ENCODE measurements around the gene CRK.

The CRK gene

DNA sequence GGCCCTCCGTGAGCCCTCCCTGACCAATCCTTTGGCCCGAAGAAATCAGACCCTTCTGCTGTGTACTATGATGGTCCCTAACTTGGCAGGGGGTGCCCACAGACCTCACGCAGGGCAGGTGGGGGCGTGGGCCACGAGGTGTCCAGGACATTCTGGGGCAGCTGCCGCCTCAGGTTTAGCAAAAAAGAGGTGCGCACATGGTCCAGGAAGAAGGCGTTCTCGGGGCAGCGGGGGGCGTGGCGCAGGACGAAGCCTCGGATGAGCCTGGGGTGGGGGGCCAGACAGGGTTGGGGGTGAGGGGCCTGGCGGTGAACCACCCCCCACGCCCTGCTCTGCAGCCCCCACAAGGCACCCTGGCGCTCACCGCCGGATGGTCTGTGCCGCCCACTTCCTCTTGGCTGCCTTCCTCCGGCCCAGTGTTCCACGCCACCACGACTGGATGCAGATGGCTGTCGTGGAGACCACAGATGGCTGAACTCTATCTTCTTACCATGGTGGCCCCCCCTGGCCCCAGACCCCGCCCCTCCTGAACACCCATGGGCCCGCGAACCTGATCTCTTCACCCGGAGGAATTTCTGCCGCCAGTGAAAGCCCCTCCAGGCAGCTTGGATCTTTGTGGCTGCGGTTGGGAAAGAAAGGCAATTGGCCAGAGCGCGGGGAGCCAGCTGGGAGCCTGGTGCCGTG is 14.2 kb upstream of the CRK start:
- no peak for ATAC-seq
- no peak for TF ChIP-seq RARB (CRISPR knock-in tag; IDR thresholded peaks at IDR 0.05)
- TF ChIP-seq ZNF70 (CRISPR knock-in tag; IDR thresholded peaks at IDR 0.05): no peak

- no peak for ATAC-seq
- TF ChIP-seq OSR1 (CRISPR knock-in tag; IDR thresholded peaks at IDR 0.05) (no peak), ZNF565 (CRISPR knock-in tag; conservative IDR thresholded peaks at IDR 0.05; ENCODE audit: low read depth) (no peak), BACH2 (CRISPR knock-in tag; IDR thresholded peaks at IDR 0.05; ENCODE audit: borderline replicate concordance) (no peak), ZFP30 (CRISPR knock-in tag; IDR thresholded peaks at IDR 0.05) (no peak), ZC3H10 (CRISPR knock-in tag; IDR thresholded peaks at IDR 0.05) (no peak), ISL1 (CRISPR knock-in tag; IDR thresholded peaks at IDR 0.05) (no peak)
Observed at GRCh38 chr17:1469231-1469852, 13.3 kb upstream of the CRK start.

GRCh38 chr17:1467898-1468492 is 12.0 kb upstream of the CRK start:
- ATAC-seq: no peak
- TF ChIP-seq, protein P1, sequence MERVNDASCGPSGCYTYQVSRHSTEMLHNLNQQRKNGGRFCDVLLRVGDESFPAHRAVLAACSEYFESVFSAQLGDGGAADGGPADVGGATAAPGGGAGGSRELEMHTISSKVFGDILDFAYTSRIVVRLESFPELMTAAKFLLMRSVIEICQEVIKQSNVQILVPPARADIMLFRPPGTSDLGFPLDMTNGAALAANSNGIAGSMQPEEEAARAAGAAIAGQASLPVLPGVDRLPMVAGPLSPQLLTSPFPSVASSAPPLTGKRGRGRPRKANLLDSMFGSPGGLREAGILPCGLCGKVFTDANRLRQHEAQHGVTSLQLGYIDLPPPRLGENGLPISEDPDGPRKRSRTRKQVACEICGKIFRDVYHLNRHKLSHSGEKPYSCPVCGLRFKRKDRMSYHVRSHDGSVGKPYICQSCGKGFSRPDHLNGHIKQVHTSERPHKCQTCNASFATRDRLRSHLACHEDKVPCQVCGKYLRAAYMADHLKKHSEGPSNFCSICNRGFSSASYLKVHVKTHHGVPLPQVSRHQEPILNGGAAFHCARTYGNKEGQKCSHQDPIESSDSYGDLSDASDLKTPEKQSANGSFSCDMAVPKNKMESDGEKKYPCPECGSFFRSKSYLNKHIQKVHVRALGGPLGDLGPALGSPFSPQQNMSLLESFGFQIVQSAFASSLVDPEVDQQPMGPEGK (CRISPR knock-in tag; IDR thresholded peaks at IDR 0.05; ENCODE audit: borderline replicate concordance): no peak
- no peak for TF ChIP-seq CSRNP3 (CRISPR knock-in tag; IDR thresholded peaks at IDR 0.05)
- no peak for TF ChIP-seq TCF4 (CRISPR knock-in tag; IDR thresholded peaks at IDR 0.05; ENCODE audit: borderline replicate concordance)
- TF ChIP-seq ZNF70 (CRISPR knock-in tag; IDR thresholded peaks at IDR 0.05): no peak
- no peak for TF ChIP-seq BACH2 (CRISPR knock-in tag; IDR thresholded peaks at IDR 0.05; ENCODE audit: borderline replicate concordance)
- TF ChIP-seq, protein P2, sequence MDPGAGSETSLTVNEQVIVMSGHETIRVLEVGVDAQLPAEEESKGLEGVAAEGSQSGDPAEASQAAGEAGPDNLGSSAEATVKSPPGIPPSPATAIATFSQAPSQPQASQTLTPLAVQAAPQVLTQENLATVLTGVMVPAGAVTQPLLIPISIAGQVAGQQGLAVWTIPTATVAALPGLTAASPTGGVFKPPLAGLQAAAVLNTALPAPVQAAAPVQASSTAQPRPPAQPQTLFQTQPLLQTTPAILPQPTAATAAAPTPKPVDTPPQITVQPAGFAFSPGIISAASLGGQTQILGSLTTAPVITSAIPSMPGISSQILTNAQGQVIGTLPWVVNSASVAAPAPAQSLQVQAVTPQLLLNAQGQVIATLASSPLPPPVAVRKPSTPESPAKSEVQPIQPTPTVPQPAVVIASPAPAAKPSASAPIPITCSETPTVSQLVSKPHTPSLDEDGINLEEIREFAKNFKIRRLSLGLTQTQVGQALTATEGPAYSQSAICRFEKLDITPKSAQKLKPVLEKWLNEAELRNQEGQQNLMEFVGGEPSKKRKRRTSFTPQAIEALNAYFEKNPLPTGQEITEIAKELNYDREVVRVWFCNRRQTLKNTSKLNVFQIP (CRISPR knock-in tag; IDR thresholded peaks at IDR 0.05; ENCODE audit: borderline replicate concordance, low read depth): no peak
- TF ChIP-seq CSDC2 (CRISPR knock-in tag; IDR thresholded peaks at IDR 0.05): no peak
- no peak for TF ChIP-seq ZFP30 (CRISPR knock-in tag; IDR thresholded peaks at IDR 0.05)
- TF ChIP-seq ZNF565 (CRISPR knock-in tag; conservative IDR thresholded peaks at IDR 0.05; ENCODE audit: low read depth): no peak
- no peak for TF ChIP-seq ISL1 (CRISPR knock-in tag; IDR thresholded peaks at IDR 0.05)
- no peak for TF ChIP-seq RARB (CRISPR knock-in tag; IDR thresholded peaks at IDR 0.05)
- TF ChIP-seq GLIS3 (CRISPR knock-in tag; IDR thresholded peaks at IDR 0.05): no peak
- no peak for TF ChIP-seq CREB5 (CRISPR knock-in tag; IDR thresholded peaks at IDR 0.05; ENCODE audit: low read depth)
- no peak for TF ChIP-seq ZFP3 (CRISPR knock-in tag; IDR thresholded peaks at IDR 0.05)

DNA sequence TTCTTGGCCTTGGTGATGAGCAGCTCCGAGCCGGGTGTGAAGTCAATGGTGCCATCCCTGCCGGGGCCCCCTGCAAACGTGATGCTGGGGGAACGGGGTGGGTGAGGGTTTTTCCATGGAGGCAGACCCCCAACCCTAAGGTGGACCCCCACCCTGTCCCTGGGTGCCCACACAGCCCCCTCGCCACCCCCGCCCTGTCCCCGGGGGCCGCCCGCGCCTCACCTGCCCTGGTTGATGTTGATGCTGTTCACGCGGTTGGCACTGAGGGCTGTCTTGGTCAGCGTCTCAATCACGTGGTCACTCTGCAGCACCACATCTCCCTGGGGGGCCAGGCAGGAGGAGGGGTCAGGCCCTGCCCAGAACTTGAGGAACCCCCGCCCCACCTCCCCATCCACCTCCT is 11.2 kb upstream of the CRK start:
- no peak for ATAC-seq
- TF ChIP-seq, protein P3, sequence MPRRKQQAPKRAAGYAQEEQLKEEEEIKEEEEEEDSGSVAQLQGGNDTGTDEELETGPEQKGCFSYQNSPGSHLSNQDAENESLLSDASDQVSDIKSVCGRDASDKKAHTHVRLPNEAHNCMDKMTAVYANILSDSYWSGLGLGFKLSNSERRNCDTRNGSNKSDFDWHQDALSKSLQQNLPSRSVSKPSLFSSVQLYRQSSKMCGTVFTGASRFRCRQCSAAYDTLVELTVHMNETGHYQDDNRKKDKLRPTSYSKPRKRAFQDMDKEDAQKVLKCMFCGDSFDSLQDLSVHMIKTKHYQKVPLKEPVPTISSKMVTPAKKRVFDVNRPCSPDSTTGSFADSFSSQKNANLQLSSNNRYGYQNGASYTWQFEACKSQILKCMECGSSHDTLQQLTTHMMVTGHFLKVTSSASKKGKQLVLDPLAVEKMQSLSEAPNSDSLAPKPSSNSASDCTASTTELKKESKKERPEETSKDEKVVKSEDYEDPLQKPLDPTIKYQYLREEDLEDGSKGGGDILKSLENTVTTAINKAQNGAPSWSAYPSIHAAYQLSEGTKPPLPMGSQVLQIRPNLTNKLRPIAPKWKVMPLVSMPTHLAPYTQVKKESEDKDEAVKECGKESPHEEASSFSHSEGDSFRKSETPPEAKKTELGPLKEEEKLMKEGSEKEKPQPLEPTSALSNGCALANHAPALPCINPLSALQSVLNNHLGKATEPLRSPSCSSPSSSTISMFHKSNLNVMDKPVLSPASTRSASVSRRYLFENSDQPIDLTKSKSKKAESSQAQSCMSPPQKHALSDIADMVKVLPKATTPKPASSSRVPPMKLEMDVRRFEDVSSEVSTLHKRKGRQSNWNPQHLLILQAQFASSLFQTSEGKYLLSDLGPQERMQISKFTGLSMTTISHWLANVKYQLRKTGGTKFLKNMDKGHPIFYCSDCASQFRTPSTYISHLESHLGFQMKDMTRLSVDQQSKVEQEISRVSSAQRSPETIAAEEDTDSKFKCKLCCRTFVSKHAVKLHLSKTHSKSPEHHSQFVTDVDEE (CRISPR knock-in tag; IDR thresholded peaks at IDR 0.05): no peak
- TF ChIP-seq ZFP30 (CRISPR knock-in tag; IDR thresholded peaks at IDR 0.05) (no peak), CSRNP3 (CRISPR knock-in tag; IDR thresholded peaks at IDR 0.05) (no peak), BACH2 (CRISPR knock-in tag; IDR thresholded peaks at IDR 0.05; ENCODE audit: borderline replicate concordance) (no peak)
- TF ChIP-seq, protein P2 (CRISPR knock-in tag; IDR thresholded peaks at IDR 0.05; ENCODE audit: borderline replicate concordance, low read depth): no peak

Data from SK-N-SH treated with all-trans-retinoic acid at 6 μM for 48 hours (cell line).